WTC11 (cell line): Measurements from ENCODE around the gene TRABD2A.

Source experiments
- FOXJ3 ChIP-seq: sonication (generic); formaldehyde crosslinking; IDR thresholded peaks from 2 replicates; pipeline ENCODE4 v1.9.0; 2021; ENCODE audit warnings: missing genetic modification reagents, mild to moderate bottlenecking, borderline replicate concordance
- IRF2 ChIP-seq: sonication (generic); formaldehyde crosslinking; IDR thresholded peaks from 2 replicates; pipeline ENCODE4 v1.8.0; 2022; ENCODE audit warnings: low read depth, missing genetic modification reagents, borderline replicate concordance
- NR2C2 ChIP-seq: sonication (generic); formaldehyde crosslinking; IDR thresholded peaks from 2 replicates; pipeline ENCODE4 v1.8.0; 2022; ENCODE audit warnings: mild to moderate bottlenecking, missing genetic modification reagents
- TF ChIP-seq, protein P1 (sequence below): fragments of 200-600 bp; IDR thresholded peaks from 2 replicates; pipeline ENCODE4 v1.8.0; 2022; ENCODE audit warnings: antibody characterized with exemption
- TF ChIP-seq, protein P2 (sequence below): sonication (generic); formaldehyde crosslinking; IDR thresholded peaks from 2 replicates; pipeline ENCODE4 v1.8.1; 2022; ENCODE audit warnings: low read depth, missing genetic modification reagents, borderline replicate concordance

DNA sequence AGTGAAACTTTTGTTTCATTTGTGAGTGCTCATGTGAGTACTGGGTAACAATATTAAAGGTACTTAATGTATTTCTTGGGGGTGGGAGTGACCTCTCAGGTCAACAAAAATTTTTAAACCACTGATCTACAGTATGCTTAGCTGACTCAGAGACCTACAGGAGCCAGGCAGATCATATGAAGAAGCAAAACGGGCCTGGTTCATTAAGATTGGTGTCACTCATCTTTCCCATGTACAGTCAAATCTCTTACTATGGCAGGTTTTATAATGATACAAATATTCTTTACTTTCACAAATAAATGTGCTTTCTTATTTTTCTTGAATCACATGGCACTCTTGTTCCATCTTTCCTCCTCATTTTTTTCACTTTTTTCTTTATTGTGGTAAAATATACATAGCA is 16.9 kb upstream of the TRABD2A start:
- TF ChIP-seq NR2C2 (CRISPR knock-in tag) = no peak
- TF ChIP-seq FOXJ3 (CRISPR knock-in tag) = no peak
- TF ChIP-seq, protein P1, sequence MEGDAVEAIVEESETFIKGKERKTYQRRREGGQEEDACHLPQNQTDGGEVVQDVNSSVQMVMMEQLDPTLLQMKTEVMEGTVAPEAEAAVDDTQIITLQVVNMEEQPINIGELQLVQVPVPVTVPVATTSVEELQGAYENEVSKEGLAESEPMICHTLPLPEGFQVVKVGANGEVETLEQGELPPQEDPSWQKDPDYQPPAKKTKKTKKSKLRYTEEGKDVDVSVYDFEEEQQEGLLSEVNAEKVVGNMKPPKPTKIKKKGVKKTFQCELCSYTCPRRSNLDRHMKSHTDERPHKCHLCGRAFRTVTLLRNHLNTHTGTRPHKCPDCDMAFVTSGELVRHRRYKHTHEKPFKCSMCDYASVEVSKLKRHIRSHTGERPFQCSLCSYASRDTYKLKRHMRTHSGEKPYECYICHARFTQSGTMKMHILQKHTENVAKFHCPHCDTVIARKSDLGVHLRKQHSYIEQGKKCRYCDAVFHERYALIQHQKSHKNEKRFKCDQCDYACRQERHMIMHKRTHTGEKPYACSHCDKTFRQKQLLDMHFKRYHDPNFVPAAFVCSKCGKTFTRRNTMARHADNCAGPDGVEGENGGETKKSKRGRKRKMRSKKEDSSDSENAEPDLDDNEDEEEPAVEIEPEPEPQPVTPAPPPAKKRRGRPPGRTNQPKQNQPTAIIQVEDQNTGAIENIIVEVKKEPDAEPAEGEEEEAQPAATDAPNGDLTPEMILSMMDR = no peak
- TF ChIP-seq, protein P2, sequence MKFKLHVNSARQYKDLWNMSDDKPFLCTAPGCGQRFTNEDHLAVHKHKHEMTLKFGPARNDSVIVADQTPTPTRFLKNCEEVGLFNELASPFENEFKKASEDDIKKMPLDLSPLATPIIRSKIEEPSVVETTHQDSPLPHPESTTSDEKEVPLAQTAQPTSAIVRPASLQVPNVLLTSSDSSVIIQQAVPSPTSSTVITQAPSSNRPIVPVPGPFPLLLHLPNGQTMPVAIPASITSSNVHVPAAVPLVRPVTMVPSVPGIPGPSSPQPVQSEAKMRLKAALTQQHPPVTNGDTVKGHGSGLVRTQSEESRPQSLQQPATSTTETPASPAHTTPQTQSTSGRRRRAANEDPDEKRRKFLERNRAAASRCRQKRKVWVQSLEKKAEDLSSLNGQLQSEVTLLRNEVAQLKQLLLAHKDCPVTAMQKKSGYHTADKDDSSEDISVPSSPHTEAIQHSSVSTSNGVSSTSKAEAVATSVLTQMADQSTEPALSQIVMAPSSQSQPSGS = no peak
- TF ChIP-seq IRF2 = no peak
